Activated naive CD4-positive, alpha-beta T cell treated with anti-CD3 and anti-CD28 coated beads, Interleukin-2, amount 10 ng/mL, durations not matched to agents 7 days and 5 days (primary cell): ENCODE data around the gene PHF10.
"Not testable (repeated sequence)": the region's sequence is repeated elsewhere in the genome, so short reads cannot be mapped to it uniquely, and the experiment has no call there.

Source experiments
- CTCF ChIA-PET: fragments of 350-600 bp; sonication (Branson Sonifier 250); formaldehyde crosslinking; loops from one replicate; lab custom pipeline; 2021; ENCODE audit warnings: antibody characterized with exemption; lab: Charles Lee
- DNase-seq: peaks from one replicate; pipeline ENCODE4 v3.0.0-alpha.2; 2020
- H3K27ac Mint-ChIP-seq: one replicate; pipeline ENCODE4 v1.8.0; 2021; ENCODE audit warnings: mild to moderate bottlenecking, moderate library complexity, mixed read lengths
- H3K27me3 Mint-ChIP-seq: one replicate; pipeline ENCODE4 v1.8.0; 2021; ENCODE audit warnings: mild to moderate bottlenecking, mixed read lengths
- H3K36me3 Mint-ChIP-seq: one replicate; pipeline ENCODE4 v1.8.0; 2021; ENCODE audit warnings: mixed read lengths
- H3K4me1 Mint-ChIP-seq: one replicate; pipeline ENCODE4 v1.8.0; 2021; ENCODE audit warnings: mixed read lengths
- H3K4me3 Mint-ChIP-seq: one replicate; pipeline ENCODE4 v1.8.0; 2021; ENCODE audit warnings: mild to moderate bottlenecking, moderate library complexity, mixed read lengths
- H3K9me3 Mint-ChIP-seq: one replicate; pipeline ENCODE4 v1.8.0; 2021; ENCODE audit warnings: mixed read lengths

PHF10 gene

GRCh38 chr6:169710009-169710408, 14.3 kb downstream of the PHF10 start:
- no peaks in the 10 kb centered on the region for H3K27me3 Mint-ChIP-seq
- H3K9me3 Mint-ChIP-seq: no peaks in the 10 kb centered on the region
- no peak overlapping the region for H3K4me3 Mint-ChIP-seq
- peaks cover 14% of the 10 kb centered on the region for H3K4me1 Mint-ChIP-seq
- CTCF ChIA-PET: interaction anchor here (0.7 to 1.7 kb wide), 3 partner anchors 12 to 80 kb away, joined by 3 to 7 read pairs (median 3); no protein-coding TSS in a partner anchor
- no peak overlapping the region for H3K27ac Mint-ChIP-seq
- H3K36me3 Mint-ChIP-seq: peaks cover 37% of the 10 kb centered on the region
- DNase-seq: no peak

GRCh38 chr6:169709293-169709692, 15.0 kb downstream of the PHF10 start:
- Mint-ChIP-seq H3K27ac (no peak overlapping the region), H3K4me1 (peaks cover 18% of the 10 kb centered on the region), H3K9me3 (no peaks in the 10 kb centered on the region), H3K4me3 (no peak overlapping the region), H3K36me3 (peaks cover 34% of the 10 kb centered on the region), H3K27me3 (no peaks in the 10 kb centered on the region)
- DNase-seq: no peak
- CTCF ChIA-PET: interaction anchor here (0.8 to 1.7 kb wide), 3 partner anchors 13 to 820 kb away, joined by 3 to 7 read pairs (median 5); no protein-coding TSS in a partner anchor

GRCh38 chr6:169707772-169708171, 16.5 kb downstream of the PHF10 start:
- no peak for DNase-seq
- Mint-ChIP-seq H3K4me3 (no peak overlapping the region), H3K27ac (peak overlapping the region; percentile 33), H3K27me3 (no peaks in the 10 kb centered on the region), H3K9me3 (no peaks in the 10 kb centered on the region), H3K36me3 (peaks cover 37% of the 10 kb centered on the region), H3K4me1 (peaks cover 32% of the 10 kb centered on the region)
- CTCF ChIA-PET: no interaction called here

- Mint-ChIP-seq H3K27ac (peak overlapping the region; percentile 91), H3K4me3 (peak overlapping the region; percentile 82), H3K9me3 (no peaks in the 10 kb centered on the region), H3K36me3 (peaks cover 27% of the 10 kb centered on the region), H3K4me1 (peaks cover 50% of the 10 kb centered on the region), H3K27me3 (no peaks in the 10 kb centered on the region)
- DNase-seq: no peak
- CTCF ChIA-PET: interaction anchor here (1.7 kb wide), 1 partner anchor 18 kb away, joined by 5 read pairs; no protein-coding TSS in a partner anchor
Measured at GRCh38 chr6:169702840-169703246, 21.5 kb downstream of the PHF10 start.

GRCh38 chr6:169701954-169702839, 22.1 kb downstream of the PHF10 start, which contains the start of the genes C6orf120 and WDR27:
TSS of gene C6orf120 (plus strand) at chr6:169702126. CDS start at chr6:169702460, 334 bp downstream.
TSS of gene WDR27 (minus strand) at chr6:169702029. CDS start at chr6:169689005, 13,024 bp downstream.
- peaks cover 27% of the 10 kb centered on the region for H3K36me3 Mint-ChIP-seq
- no peaks in the 10 kb centered on the region for H3K27me3 Mint-ChIP-seq
- peaks cover 2% of the 10 kb centered on the region for H3K9me3 Mint-ChIP-seq
- CTCF ChIA-PET: interaction anchor here (0.6 to 1.7 kb wide), 3 partner anchors 9 to 1134 kb away, joined by 3 to 5 read pairs (median 3); no protein-coding TSS in a partner anchor
- H3K4me1 Mint-ChIP-seq: peaks cover 50% of the 10 kb centered on the region
- peak; percentile 98 for DNase-seq
- H3K4me3 Mint-ChIP-seq: peak within 1 kb of the TSS; percentile 82
- peak within 1 kb of the TSS; percentile 91 for H3K27ac Mint-ChIP-seq

GRCh38 chr6:169701311-169701953, 22.9 kb downstream of the PHF10 start:
- peaks cover 2% of the 10 kb centered on the region for H3K9me3 Mint-ChIP-seq
- DNase-seq: no peak
- CTCF ChIA-PET: interaction anchor here (1.1 to 1.7 kb wide), 2 partner anchors 10 to 20 kb away, joined by 3 to 5 read pairs; no protein-coding TSS in a partner anchor
- H3K4me3 Mint-ChIP-seq: peak overlapping the region; percentile 82
- peaks cover 47% of the 10 kb centered on the region for H3K4me1 Mint-ChIP-seq
- peak overlapping the region; percentile 84 for H3K27ac Mint-ChIP-seq
- peaks cover 27% of the 10 kb centered on the region for H3K36me3 Mint-ChIP-seq
- no peaks in the 10 kb centered on the region for H3K27me3 Mint-ChIP-seq

- no peak for DNase-seq
Measured at GRCh38 chr6:169700296-169700695, 24.0 kb downstream of the PHF10 start.

GRCh38 chr6:169697115-169697514, 27.2 kb downstream of the PHF10 start:
- H3K27me3 Mint-ChIP-seq, DNase-seq, CTCF ChIA-PET, H3K27ac Mint-ChIP-seq, H3K4me3 Mint-ChIP-seq, H3K36me3 Mint-ChIP-seq: not testable (repeated sequence)
- Mint-ChIP-seq H3K4me1 (peaks cover 17% of the 10 kb centered on the region), H3K9me3 (peaks cover 10% of the 10 kb centered on the region)

More at GRCh38 chr6:169700296-169700695, 24.0 kb downstream of the PHF10 start:
- Mint-ChIP-seq H3K36me3 (peaks cover 24% of the 10 kb centered on the region), H3K4me3 (peak overlapping the region; percentile 8), H3K4me1 (peaks cover 39% of the 10 kb centered on the region), H3K27ac (no peak overlapping the region), H3K9me3 (peaks cover 7% of the 10 kb centered on the region), H3K27me3 (no peaks in the 10 kb centered on the region)
- CTCF ChIA-PET: interaction anchor here (1.2 kb wide), 1 partner anchor 17 kb away, joined by 3 read pairs; no protein-coding TSS in a partner anchor

- DNase-seq: no peak
- Mint-ChIP-seq H3K4me1 (peaks cover 15% of the 10 kb centered on the region), H3K36me3 (peaks cover 10% of the 10 kb centered on the region), H3K4me3 (no peak overlapping the region), H3K27ac (no peak overlapping the region), H3K9me3 (peaks cover 10% of the 10 kb centered on the region), H3K27me3 (no peaks in the 10 kb centered on the region)
- CTCF ChIA-PET: no interaction called here
Measured at GRCh38 chr6:169695131-169695530, 29.2 kb downstream of the PHF10 start.

- CTCF ChIA-PET: no interaction called here
- H3K4me3 Mint-ChIP-seq: no peak overlapping the region
Measured at GRCh38 chr6:169692516-169692915, 31.8 kb downstream of the PHF10 start.

GRCh38 chr6:169691260-169691659, 33.0 kb downstream of the PHF10 start:
- H3K36me3 Mint-ChIP-seq: peaks cover 16% of the 10 kb centered on the region
- H3K9me3 Mint-ChIP-seq: peaks cover 10% of the 10 kb centered on the region
- peaks cover 6% of the 10 kb centered on the region for H3K4me1 Mint-ChIP-seq
- H3K27me3 Mint-ChIP-seq: no peaks in the 10 kb centered on the region
- no peak overlapping the region for H3K27ac Mint-ChIP-seq
- no peak for DNase-seq
- CTCF ChIA-PET: no interaction called here
- no peak overlapping the region for H3K4me3 Mint-ChIP-seq

More at GRCh38 chr6:169692516-169692915, 31.8 kb downstream of the PHF10 start:
- Mint-ChIP-seq H3K36me3 (peaks cover 14% of the 10 kb centered on the region), H3K4me1 (peaks cover 6% of the 10 kb centered on the region), H3K9me3 (peaks cover 9% of the 10 kb centered on the region), H3K27ac (no peak overlapping the region), H3K27me3 (no peaks in the 10 kb centered on the region)
- no peak for DNase-seq

- Mint-ChIP-seq H3K4me1 (peaks cover 6% of the 10 kb centered on the region), H3K36me3 (peaks cover 25% of the 10 kb centered on the region), H3K27ac (no peak overlapping the region), H3K9me3 (peaks cover 20% of the 10 kb centered on the region), H3K27me3 (no peaks in the 10 kb centered on the region), H3K4me3 (no peak overlapping the region)
- CTCF ChIA-PET: no interaction called here
- no peak for DNase-seq
Measured at GRCh38 chr6:169689287-169689686, 35.0 kb downstream of the PHF10 start.

GRCh38 chr6:169685860-169686259, 38.4 kb downstream of the PHF10 start:
- H3K27ac Mint-ChIP-seq: no peak overlapping the region
- CTCF ChIA-PET: no interaction called here
- no peak overlapping the region for H3K4me3 Mint-ChIP-seq
- no peak for DNase-seq
- peaks cover 34% of the 10 kb centered on the region for H3K36me3 Mint-ChIP-seq
- H3K4me1 Mint-ChIP-seq: peaks cover 6% of the 10 kb centered on the region
- H3K27me3 Mint-ChIP-seq: no peaks in the 10 kb centered on the region
- H3K9me3 Mint-ChIP-seq: peaks cover 23% of the 10 kb centered on the region

GRCh38 chr6:169684056-169684455, 40.2 kb downstream of the PHF10 start:
- Mint-ChIP-seq H3K27me3 (no peaks in the 10 kb centered on the region), H3K36me3 (peaks cover 41% of the 10 kb centered on the region)
- CTCF ChIA-PET: no interaction called here

More at GRCh38 chr6:169684056-169684455, 40.2 kb downstream of the PHF10 start:
- Mint-ChIP-seq H3K4me1 (no peaks in the 10 kb centered on the region), H3K9me3 (peaks cover 27% of the 10 kb centered on the region), H3K27ac (no peak overlapping the region), H3K4me3 (no peak overlapping the region)
- DNase-seq: no peak
